Endothelial cell of umbilical vein (primary cell): Measurements from ENCODE around the gene ST6GAL2. TPM values are rescaled to one million over a fixed set of nuclear protein-coding genes. Genes with fewer than 3 reads are reported as not detected.

Experiments used
- BruUV-seq: library from RNA; stranded (reverse); fragments of 400-500 nt; replicated peaks from 2 replicates; lab custom pipeline; 2021; lab: Mats Ljungman, UMichigan
- CTCF ChIA-PET: fragments of 300-600, 350-600 bp; sonication (Branson Sonifier 250); formaldehyde crosslinking; loops from one replicate; lab custom pipeline; 2021; ENCODE audit warnings: antibody characterized with exemption, inconsistent platforms; lab: Charles Lee
- POLR2A ChIA-PET: fragments of 300-600, 350-600 bp; sonication (Branson Sonifier 250); formaldehyde crosslinking; loops from one replicate; lab custom pipeline; 2021; ENCODE audit warnings: antibody characterized with exemption, inconsistent platforms; lab: Charles Lee
- DNase-seq: peaks from one replicate; pipeline ENCODE4 v3.0.0-alpha.2; 2011; ENCODE audit warnings: low read depth, low spot score
- FAIRE-seq: peaks from 2 replicates; lab custom pipeline; 2011; peaks lifted over from hg19 to GRCh38; lab: Jason Lieb, UNC
- H2AFZ ChIP-seq: 2 replicates; pipeline ENCODE4 v1.6.0; 2012; ENCODE audit warnings: low read depth, low read length, control low read depth, inconsistent platforms
- H3K27ac ChIP-seq: 2 replicates; pipeline ENCODE4 v1.5.1; 2011; ENCODE audit warnings: low read depth, mild to moderate bottlenecking, control low read depth, low read length, moderate library complexity; ENCODE audit not compliant: insufficient read depth
- H3K27me3 ChIP-seq, 2 experiments: 2 replicates each; pipeline versions ENCODE4 v1.6.0 to v1.6.1; 2011; ENCODE audit warnings: low read length in 2 of 2, mixed read lengths in 1 of 2; ENCODE audit not compliant: control insufficient read depth in 2 of 2, insufficient read depth in 2 of 2
- H3K36me3 ChIP-seq, 2 experiments: 2 replicates in 1 of 2; 3 replicates in 1 of 2; pipeline ENCODE4 v1.5.1; 2011; ENCODE audit warnings: low read length in 2 of 2, mild to moderate bottlenecking in 1 of 2, moderate library complexity in 1 of 2; ENCODE audit not compliant: control insufficient read depth in 2 of 2, insufficient read depth in 2 of 2; ENCODE audit errors: extremely low read depth in 1 of 2
- H3K4me1 ChIP-seq: 3 replicates; pipeline ENCODE4 v1.5.1; 2011; ENCODE audit warnings: mild to moderate bottlenecking, low read length; ENCODE audit not compliant: control insufficient read depth, insufficient read depth; ENCODE audit errors: extremely low read depth
- H3K4me2 ChIP-seq: 2 replicates; pipeline ENCODE4 v1.6.1; 2011; ENCODE audit warnings: low read length, control low read depth, mixed read lengths; ENCODE audit not compliant: insufficient read depth
- H3K4me3 ChIP-seq, 3 experiments: fragments of 200-600 bp in 1 of 3; sonication (generic), shearing (Covaris generic) in 1 of 3; replicated peaks in 1 of 3; 2 replicates each; pipeline ENCODE4 v1.5.1; 2011 to 2016; ENCODE audit warnings: control low read depth in 3 of 3, low read length in 3 of 3, mild to moderate bottlenecking in 2 of 3, inconsistent platforms in 1 of 3, low read depth in 1 of 3, moderate library complexity in 1 of 3; ENCODE audit not compliant: insufficient read depth in 1 of 3
- H3K79me2 ChIP-seq: 2 replicates; pipeline ENCODE4 v1.6.0; 2012; ENCODE audit warnings: low read length, inconsistent platforms; ENCODE audit not compliant: control insufficient read depth, insufficient read depth
- H3K9ac ChIP-seq: replicated peaks from 2 replicates; pipeline ENCODE3; 2011; ENCODE audit warnings: low read length, control low read depth; ENCODE audit not compliant: insufficient read depth; ENCODE audit errors: extremely low read depth
- H3K9me1 ChIP-seq: replicated peaks from 3 replicates; pipeline ENCODE4 v1.6.0; 2011; ENCODE audit warnings: mild to moderate bottlenecking, low read length; ENCODE audit not compliant: control insufficient read depth, insufficient read depth; ENCODE audit errors: extremely low read depth
- H3K9me3 ChIP-seq: replicated peaks from 2 replicates; pipeline ENCODE4 v1.5.1; 2012; ENCODE audit warnings: low read length, inconsistent platforms; ENCODE audit not compliant: control insufficient read depth, insufficient read depth
- H4K20me1 ChIP-seq: replicated peaks from 2 replicates; pipeline ENCODE3; 2011; ENCODE audit warnings: mild to moderate bottlenecking, low read length; ENCODE audit not compliant: control insufficient read depth, insufficient read depth; ENCODE audit errors: extremely low read depth
- CTCF ChIP-seq, 2 donors: IDR thresholded peaks; 1 replicate in 1 of 2; 2 replicates in 1 of 2; pipeline ENCODE4 v1.5.1; 2011; ENCODE audit warnings: low read length in 2 of 2, mild to moderate bottlenecking in 2 of 2, moderate library complexity in 2 of 2, control low read depth in 1 of 2, inconsistent platforms in 1 of 2, low read depth in 1 of 2; ENCODE audit not compliant: insufficient read depth in 1 of 2; ENCODE audit errors: extremely low read depth in 1 of 2
- EZH2 ChIP-seq: IDR thresholded peaks from 2 replicates; pipeline ENCODE4 v1.6.1; 2012; ENCODE audit warnings: borderline replicate concordance, low read depth, mild to moderate bottlenecking, moderate library complexity, low read length, inconsistent platforms; ENCODE audit not compliant: severe bottlenecking
- FOS ChIP-seq: IDR thresholded peaks from 2 replicates; pipeline ENCODE4 v1.6.1; 2011; ENCODE audit warnings: mild to moderate bottlenecking, low read length, moderate library complexity, borderline replicate concordance; ENCODE audit not compliant: insufficient read depth
- JUN ChIP-seq: IDR thresholded peaks from 2 replicates; pipeline ENCODE4 v1.6.1; 2011; ENCODE audit warnings: borderline replicate concordance, low read depth; ENCODE audit not compliant: insufficient read length, insufficient read depth
- MAX ChIP-seq: IDR thresholded peaks from 2 replicates; pipeline ENCODE4 v1.6.1; 2011; ENCODE audit not compliant: insufficient read depth, insufficient read length
- MYC ChIP-seq: IDR thresholded peaks from one replicate; pipeline ENCODE4 v1.6.1; 2011; ENCODE audit warnings: mild to moderate bottlenecking, low read depth, low read length
- POLR2A ChIP-seq: IDR thresholded peaks from 2 replicates; pipeline ENCODE4 v1.6.1; 2012; ENCODE audit warnings: low read depth, mild to moderate bottlenecking, control low read depth, low read length
- POLR2AphosphoS5 ChIP-seq: IDR thresholded peaks from 2 replicates; pipeline ENCODE4 v1.6.1; 2012; ENCODE audit warnings: low read depth, mild to moderate bottlenecking, control low read depth, low read length, moderate library complexity; ENCODE audit not compliant: insufficient read depth
- dilution Hi-C: fragments of 300-500 bp; cut with MboI; formaldehyde crosslinking; loops from one replicate; pipeline ENCODE4 v1.15.0; 2019; ENCODE audit warnings: low sequenced_read_pairs; ENCODE audit not compliant: extremely low pct_ligation_motif_present
- intact Hi-C: fragments of 100-400 bp; cut with micrococcal nuclease; formaldehyde crosslinking; loops from one replicate; pipeline ENCODE4 v1.10.0; 2022
- polyA plus RNA-seq, 4 experiments: library from polyadenylated mRNA; depleted of rRNA in 3 of 4; stranded (reverse) in 3 of 4; unstranded in 1 of 4; fragments of >200 nt; gene quantifications; 2 replicates each; pipeline versions ENCODE4 v1.2.1 to v1.2.3, GENCODE V29; 2011 to 2012; ENCODE audit warnings: missing spikeins in 1 of 4
- total RNA-seq: library from RNA; stranded (reverse); gene quantifications from 2 replicates; pipeline ENCODE4 v1.2.3, GENCODE V29; 2021

The ST6GAL2 gene
- total and polyA plus RNA-seq, 2 donors (not counting 3 experiments of a cell fraction or from before 2014, with no cell fraction given), result not detected

DNA sequence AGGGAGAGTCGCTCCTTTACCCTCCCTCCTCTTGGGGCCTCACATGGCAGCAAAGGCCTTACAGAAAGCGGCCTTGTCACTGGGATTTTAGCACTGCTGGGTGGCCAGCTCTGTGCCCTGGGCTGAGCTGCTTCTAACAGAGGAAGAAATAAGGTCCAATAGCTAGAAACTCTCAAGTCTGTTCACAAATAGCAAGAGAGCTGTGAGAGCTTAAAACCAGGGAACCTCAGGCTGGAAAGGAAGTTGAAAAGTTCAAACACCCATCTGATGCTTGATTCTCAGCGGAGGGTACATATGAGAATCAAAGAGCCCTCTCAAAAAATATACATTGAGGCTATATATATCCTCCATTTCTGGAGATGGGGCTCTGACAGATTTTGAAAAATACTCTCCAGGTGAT lies 54.7 kb downstream of the ST6GAL2 start:
- no TSS peak for BruUV-seq
- H3K27ac ChIP-seq, result no peak overlapping the region
- dilution Hi-C loops, result no loop called here

More for the DNA sequence above, 54.7 kb downstream of the ST6GAL2 start:
- H3K4me1 ChIP-seq, result no peaks in the 10 kb centered on the region
- intact Hi-C loops, result no loop called here
- TF ChIP-seq MAX (no peak), POLR2AphosphoS5 (no peak), JUN (no peak), POLR2A (no peak), CTCF (IDR thresholded peaks at IDR 0.05; ENCODE audit: extremely low read depth in 1 of 2, insufficient read depth in 1 of 2, low read depth in 1 of 2, low read length in 2 of 2) (no peak), MYC (no peak), EZH2 (no peak), FOS (no peak)
- H3K4me3 ChIP-seq, result no peak overlapping the region
- CTCF ChIA-PET, result no interaction called here
- H3K36me3 ChIP-seq, result no peaks in the 10 kb centered on the region
- no peak overlapping the region for H2AFZ ChIP-seq
- H3K27me3 ChIP-seq, result no peaks in the 10 kb centered on the region
- H3K79me2 ChIP-seq, result no peaks in the 10 kb centered on the region
- no peaks in the 10 kb centered on the region for H3K9me1 ChIP-seq
- FAIRE-seq, result no peak
- no peak overlapping the region for H3K9ac ChIP-seq
- POLR2A ChIA-PET, result no interaction called here
- H3K9me3 ChIP-seq, result peaks cover 8% of the 10 kb centered on the region
- H3K4me2 ChIP-seq, result no peak overlapping the region
- DNase-seq, result no peak
- H4K20me1 ChIP-seq, result no peaks in the 10 kb centered on the region
